Measurements from ENCODE around the gene EPB41L2. TPM values are rescaled to one million over a fixed set of nuclear protein-coding genes. Genes with fewer than 3 reads are reported as not detected.
A peak's percentile ranks its signal among the peaks of the same experiment; 100 is the strongest.

The EPB41L2 gene
- total and polyA plus RNA-seq, 2 experiments from 2014 or later: 23.2 to 31.3 TPM

DNA sequence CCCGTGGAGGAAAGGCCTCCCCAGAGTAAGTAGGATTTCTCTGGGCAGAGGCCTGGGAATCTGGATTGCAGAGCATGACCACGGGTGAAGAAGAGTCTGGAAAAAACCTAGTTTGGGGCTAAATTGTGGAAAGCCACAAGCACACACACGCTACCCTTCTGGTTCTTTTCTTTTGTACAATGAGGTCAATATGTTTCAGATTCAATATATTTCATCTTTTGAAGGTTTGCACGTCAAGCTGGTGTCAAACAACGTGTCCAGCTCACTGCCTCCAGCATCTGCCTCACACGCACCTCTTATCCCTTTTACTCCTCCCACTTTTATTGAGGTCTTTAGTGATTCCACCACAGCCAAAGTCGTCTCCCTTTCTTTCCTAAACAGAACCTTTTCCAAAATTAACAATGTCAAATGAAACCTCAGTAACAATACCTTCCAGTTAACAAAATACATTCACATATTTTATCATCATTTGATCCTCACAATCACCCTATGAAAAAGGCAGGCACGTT is 773 bp upstream of the EPB41L2 start:
- Histone ChIP-seq H3K9ac (peak overlapping the region; percentile 82), H3K36me3 (ENCODE audit: low read depth) (no peaks in the 10 kb centered on the region), H4K20me1 (ENCODE audit: insufficient read depth) (no peaks in the 10 kb centered on the region), H3K4me2 (ENCODE audit: unreplicated experiment) (peak overlapping the region; percentile 95), H3K27ac (peak overlapping the region; percentile 83), H3K27me3 (replicated peaks; ENCODE audit: insufficient read depth) (no peaks in the 10 kb centered on the region), H3F3A (ENCODE audit: insufficient read depth) (peaks cover 39% of the 10 kb centered on the region), H2AFZ (peak overlapping the region; percentile 98), H3K79me2 (ENCODE audit: insufficient read depth) (peaks cover 12% of the 10 kb centered on the region), H3K9me3 (ENCODE audit: low read depth) (no peaks in the 10 kb centered on the region), H3K4me1 (ENCODE audit: insufficient read depth) (peaks cover 26% of the 10 kb centered on the region), H3K4me3 (peak overlapping the region; percentile 87), H3K9me2 (ENCODE audit: insufficient read depth) (no peaks in the 10 kb centered on the region)
- DNase-seq: peak; percentile 36
- TF ChIP-seq EZH2phosphoT487 (IDR thresholded peaks at IDR 0.05; ENCODE audit: insufficient read depth, low read depth): no peak
- TF ChIP-seq EZH2 (IDR thresholded peaks at IDR 0.05; ENCODE audit: insufficient read depth, poor library complexity, severe bottlenecking): no peak
- WGBS, 2 experiments (ENCODE audit: low coverage in 1 of 2, low lambda C conversion rate in 2 of 2, missing lambda C conversion rate in 2 of 2): 19 to 20% methylated on average over 8 of the region's 8 CpGs
- in situ Hi-C loops (cut with MboI): no loop called here

DNA sequence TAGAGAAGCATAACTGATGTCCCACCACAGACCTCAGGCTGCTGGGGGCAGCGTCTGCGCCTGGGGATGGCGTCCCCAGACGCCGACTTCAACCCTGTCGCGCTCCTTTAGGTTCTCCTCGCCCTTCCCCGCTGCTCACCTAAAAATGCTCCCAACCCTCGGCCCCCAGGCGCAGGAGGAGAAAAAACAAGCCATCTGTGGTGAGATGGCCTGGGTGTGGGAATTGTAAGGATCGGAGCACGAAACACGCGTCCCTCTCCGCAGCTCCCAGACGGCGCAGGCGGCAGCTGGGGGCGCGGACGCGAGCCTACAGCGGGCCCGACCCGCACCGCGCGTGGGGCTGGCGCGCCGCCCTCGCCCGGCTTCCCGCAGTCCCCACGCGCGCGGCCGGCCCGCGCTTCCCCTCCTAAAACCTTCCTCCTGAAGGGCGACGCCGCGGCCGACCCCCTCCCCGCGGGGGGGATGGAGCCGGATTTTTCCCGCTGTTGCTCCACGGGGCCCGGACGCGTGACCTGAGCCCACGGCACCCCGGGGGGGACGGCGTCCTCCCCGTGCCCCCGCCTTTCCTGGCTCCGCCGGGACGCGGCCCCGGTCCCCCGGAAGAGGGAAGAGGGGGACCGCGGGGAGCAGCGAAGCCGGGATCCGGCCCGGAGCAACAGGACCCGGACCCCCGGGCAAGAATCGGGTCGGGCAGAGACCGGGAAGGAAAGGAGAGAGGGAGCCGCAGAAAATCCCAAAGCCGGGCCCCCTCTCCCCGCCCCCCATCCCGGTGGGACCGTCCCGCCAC is 611 bp downstream of the EPB41L2 start:
- Histone ChIP-seq H3K79me2 (ENCODE audit: insufficient read depth) (peaks cover 26% of the 10 kb centered on the region), H3K4me1 (ENCODE audit: insufficient read depth) (peaks cover 26% of the 10 kb centered on the region), H3K27me3 (replicated peaks; ENCODE audit: insufficient read depth) (no peaks in the 10 kb centered on the region), H4K20me1 (ENCODE audit: insufficient read depth) (no peaks in the 10 kb centered on the region), H3K36me3 (ENCODE audit: low read depth) (no peaks in the 10 kb centered on the region), H3K9me3 (ENCODE audit: low read depth) (no peaks in the 10 kb centered on the region), H3K9me2 (ENCODE audit: insufficient read depth) (no peaks in the 10 kb centered on the region), H2AFZ (peak overlapping the region; percentile 98), H3K27ac (peak overlapping the region; percentile 83), H3K4me3 (peak overlapping the region; percentile 87), H3F3A (ENCODE audit: insufficient read depth) (peaks cover 39% of the 10 kb centered on the region), H3K9ac (peak overlapping the region; percentile 82), H3K4me2 (ENCODE audit: unreplicated experiment) (peak overlapping the region; percentile 95)
- DNase-seq: peak; percentile 73
- in situ Hi-C loops (cut with MboI): no loop called here
- WGBS, 2 experiments (ENCODE audit: low coverage in 1 of 2, low lambda C conversion rate in 2 of 2, missing lambda C conversion rate in 2 of 2): 1 to 2% methylated on average over 25 to 59 of the region's 84 CpGs
- TF ChIP-seq EZH2 (IDR thresholded peaks at IDR 0.05; ENCODE audit: insufficient read depth, poor library complexity, severe bottlenecking) (no peak), EZH2phosphoT487 (IDR thresholded peaks at IDR 0.05; ENCODE audit: insufficient read depth, low read depth) (no peak)

- no peaks in the 10 kb centered on the region for H3K36me3 ChIP-seq (ENCODE audit: low read depth)
- WGBS, 2 experiments (ENCODE audit: low coverage in 1 of 2, low lambda C conversion rate in 2 of 2, missing lambda C conversion rate in 2 of 2): 1 to 2% methylated on average over 10 of the region's 10 CpGs
Observed at GRCh38 chr6:131061751-131062119, 1.3 kb downstream of the EPB41L2 start.

GRCh38 chr6:131061041-131061750 is 1.8 kb downstream of the EPB41L2 start:
- no peaks in the 10 kb centered on the region for H3K9me2 ChIP-seq (ENCODE audit: insufficient read depth)
- H2AFZ ChIP-seq: peak overlapping the region; percentile 98
- H3K36me3 ChIP-seq (ENCODE audit: low read depth): no peaks in the 10 kb centered on the region
- H3K27me3 ChIP-seq (replicated peaks; ENCODE audit: insufficient read depth): no peaks in the 10 kb centered on the region
- WGBS, 2 experiments (ENCODE audit: low coverage in 1 of 2, low lambda C conversion rate in 2 of 2, missing lambda C conversion rate in 2 of 2): 3 to 4% methylated on average over 9 of the region's 9 CpGs
- peak overlapping the region; percentile 82 for H3K9ac ChIP-seq
- H3F3A ChIP-seq (ENCODE audit: insufficient read depth): peaks cover 39% of the 10 kb centered on the region
- H3K9me3 ChIP-seq (ENCODE audit: low read depth): no peaks in the 10 kb centered on the region
- peaks cover 26% of the 10 kb centered on the region for H3K4me1 ChIP-seq (ENCODE audit: insufficient read depth)
- DNase-seq: peak; percentile 63
- peak overlapping the region; percentile 95 for H3K4me2 ChIP-seq (ENCODE audit: unreplicated experiment)
- H3K27ac ChIP-seq: peak overlapping the region; percentile 54
- in situ Hi-C loops (cut with MboI): no loop called here
- no peaks in the 10 kb centered on the region for H4K20me1 ChIP-seq (ENCODE audit: insufficient read depth)
- H3K79me2 ChIP-seq (ENCODE audit: insufficient read depth): peaks cover 38% of the 10 kb centered on the region
- H3K4me3 ChIP-seq: peak overlapping the region; percentile 87
- TF ChIP-seq EZH2phosphoT487 (IDR thresholded peaks at IDR 0.05; ENCODE audit: insufficient read depth, low read depth): no peak
- TF ChIP-seq EZH2 (IDR thresholded peaks at IDR 0.05; ENCODE audit: insufficient read depth, poor library complexity, severe bottlenecking): no peak

More at GRCh38 chr6:131061751-131062119, 1.3 kb downstream of the EPB41L2 start:
- TF ChIP-seq EZH2phosphoT487 (IDR thresholded peaks at IDR 0.05; ENCODE audit: insufficient read depth, low read depth) (no peak), EZH2 (IDR thresholded peaks at IDR 0.05; ENCODE audit: insufficient read depth, poor library complexity, severe bottlenecking) (no peak)
- peak; percentile 64 for DNase-seq
- in situ Hi-C loops (cut with MboI): no loop called here
- no peaks in the 10 kb centered on the region for H3K9me2 ChIP-seq (ENCODE audit: insufficient read depth)
- peak overlapping the region; percentile 54 for H3K27ac ChIP-seq
- H3F3A ChIP-seq (ENCODE audit: insufficient read depth): peaks cover 39% of the 10 kb centered on the region
- H3K4me2 ChIP-seq (ENCODE audit: unreplicated experiment): peak overlapping the region; percentile 95
- H3K4me3 ChIP-seq: peak overlapping the region; percentile 87
- peaks cover 33% of the 10 kb centered on the region for H3K79me2 ChIP-seq (ENCODE audit: insufficient read depth)
- no peaks in the 10 kb centered on the region for H3K9me3 ChIP-seq (ENCODE audit: low read depth)
- no peaks in the 10 kb centered on the region for H4K20me1 ChIP-seq (ENCODE audit: insufficient read depth)
- H3K27me3 ChIP-seq (replicated peaks; ENCODE audit: insufficient read depth): no peaks in the 10 kb centered on the region
- H3K9ac ChIP-seq: peak overlapping the region; percentile 82
- H2AFZ ChIP-seq: peak overlapping the region; percentile 98
- peaks cover 26% of the 10 kb centered on the region for H3K4me1 ChIP-seq (ENCODE audit: insufficient read depth)
